NCI-H187 treated with DMSO at 0.1 percent for 48 hours (cell line): Measurements from ENCODE around the gene AFTPH.

Source experiments
- DNase-seq: peaks from one replicate; lab custom pipeline; 2025; lab: John Stamatoyannopoulos, UW

Gene AFTPH

GRCh38 chr2:64523666-64524603, at the start of gene AFTPH:
Gene AFTPH (plus strand): TSS chr2:64524328. CDS start chr2:64551475, 27,147 bp downstream.
- DNase-seq = peak; percentile 99

GRCh38 chr2:64474636-64475035, 49.5 kb upstream of the AFTPH start:
- DNase-seq = no peak

- no peak for DNase-seq
These were observed 47.1 kb upstream of the AFTPH start for GRCh38 chr2:64477037-64477436.

- DNase-seq = no peak
These were observed 46.1 kb upstream of the AFTPH start for GRCh38 chr2:64477979-64478378.

- DNase-seq = no peak
These were observed 45.5 kb upstream of the AFTPH start for GRCh38 chr2:64478502-64479230.

GRCh38 chr2:64479259-64480117, 44.6 kb upstream of the AFTPH start:
- no peak for DNase-seq

GRCh38 chr2:64481665-64482064, 42.5 kb upstream of the AFTPH start:
- no peak for DNase-seq

- DNase-seq = no peak
These were observed 41.9 kb upstream of the AFTPH start for GRCh38 chr2:64482243-64482642.

- DNase-seq = no peak
These were observed 41.2 kb upstream of the AFTPH start for GRCh38 chr2:64482765-64483504.

- DNase-seq = no peak
These were observed 38.8 kb upstream of the AFTPH start for GRCh38 chr2:64485331-64485730.

- peak; percentile 75 for DNase-seq
These were observed 38.2 kb upstream of the AFTPH start for GRCh38 chr2:64485961-64486360.

GRCh38 chr2:64487256-64488049, 36.7 kb upstream of the AFTPH start:
- DNase-seq = no peak

- peak; percentile 28 for DNase-seq
These were observed 35.8 kb upstream of the AFTPH start for GRCh38 chr2:64488050-64488974.

- DNase-seq = no peak
These were observed 34.9 kb upstream of the AFTPH start for GRCh38 chr2:64489081-64489751.

GRCh38 chr2:64491426-64491825, 32.7 kb upstream of the AFTPH start:
- DNase-seq = no peak

GRCh38 chr2:64492272-64492671, 31.9 kb upstream of the AFTPH start:
- DNase-seq = no peak

GRCh38 chr2:64492821-64493220, 31.3 kb upstream of the AFTPH start:
- DNase-seq = no peak

- no peak for DNase-seq
These were observed 30.3 kb upstream of the AFTPH start for GRCh38 chr2:64493788-64494187.

GRCh38 chr2:64498438-64498837, 25.7 kb upstream of the AFTPH start:
- no peak for DNase-seq
